Upper lobe of left lung (tissue), 4 donors: ENCODE results near the gene BOLA1.

Experiments
- CTCF ChIP-seq, 6 experiments: fragments of 450-650 bp in 4 of 6; fragments of 200-600 bp in 2 of 6; sonication (generic) in 2 of 6; IDR thresholded peaks; one replicate each; pipeline ENCODE4 v1.5.1; 2016 to 2019; ENCODE audit warnings: antibody characterized with exemption in 6 of 6
- POLR2A ChIP-seq, 4 donors: fragments of 450-650 bp; IDR thresholded peaks; one replicate each; pipeline ENCODE4 v1.5.1; 2016 to 2017; ENCODE audit warnings: antibody characterized with exemption in 4 of 4, mild to moderate bottlenecking in 2 of 4
- POLR2AphosphoS5 ChIP-seq, 2 donors: sonication (generic); formaldehyde crosslinking; IDR thresholded peaks; one replicate each; pipeline ENCODE4 v1.5.1; 2017; ENCODE audit warnings: antibody characterized with exemption in 2 of 2

- TF ChIP-seq POLR2A (IDR thresholded peaks at IDR 0.05), result no peak
- TF ChIP-seq CTCF (IDR thresholded peaks at IDR 0.05), result no peak
- no peak for TF ChIP-seq POLR2AphosphoS5 (IDR thresholded peaks at IDR 0.05)
These were observed 26.4 kb downstream of the BOLA1 start for GRCh38 chr1:149925751-149926150.
